AG04450 (cell line): Measurements from ENCODE around the gene CAMKMT. TPM values are rescaled to one million over a fixed set of nuclear protein-coding genes. Genes with fewer than 3 reads are reported as not detected.

Experiments
- CTCF ChIA-PET: fragments of 300-600, 350-600 bp; formaldehyde crosslinking; extraction: SDS; loops from one replicate; lab custom pipeline; 2022; ENCODE audit warnings: antibody characterized with exemption, inconsistent platforms; lab: Charles Lee
- POLR2A ChIA-PET: fragments of 350-600 bp; formaldehyde crosslinking; extraction: SDS; loops from one replicate; lab custom pipeline; 2021; ENCODE audit warnings: antibody characterized with exemption, inconsistent platforms; lab: Yijun Ruan, JAX
- DNase-seq: peaks from one replicate; pipeline ENCODE4 v3.0.0-alpha.2; 2011; ENCODE audit warnings: low read depth, low spot score
- H3K27ac ChIP-seq: one replicate; pipeline ENCODE4 v1.5.1; 2012; ENCODE audit warnings: low read depth, low read length, control low read depth
- H3K27me3 ChIP-seq: one replicate; pipeline ENCODE4 v1.6.0; 2012; ENCODE audit warnings: low read length; ENCODE audit not compliant: control insufficient read depth, insufficient read depth
- H3K4me3 ChIP-seq: 2 replicates; pipeline ENCODE4 v1.5.1; 2011; ENCODE audit warnings: mild to moderate bottlenecking, low read depth, low read length, control low read depth
- H3K9me3 ChIP-seq: 2 replicates; pipeline ENCODE4 v1.5.1; 2012; ENCODE audit warnings: low read length; ENCODE audit not compliant: control insufficient read depth, insufficient read depth
- polyA plus RNA-seq: library from polyadenylated mRNA; depleted of rRNA; stranded (reverse); fragments of >200 nt; gene quantifications from 2 replicates; pipeline ENCODE4 v1.2.3, GENCODE V29; 2011; rRNA removed
- TF ChIP-seq, protein P1 (sequence below): IDR thresholded peaks from 2 replicates; pipeline ENCODE4 v1.5.1; 2011; ENCODE audit warnings: low read depth, low read length, control low read depth, inconsistent platforms

The CAMKMT gene
- polyA plus RNA-seq, 1 experiment, result 10.2 TPM

DNA sequence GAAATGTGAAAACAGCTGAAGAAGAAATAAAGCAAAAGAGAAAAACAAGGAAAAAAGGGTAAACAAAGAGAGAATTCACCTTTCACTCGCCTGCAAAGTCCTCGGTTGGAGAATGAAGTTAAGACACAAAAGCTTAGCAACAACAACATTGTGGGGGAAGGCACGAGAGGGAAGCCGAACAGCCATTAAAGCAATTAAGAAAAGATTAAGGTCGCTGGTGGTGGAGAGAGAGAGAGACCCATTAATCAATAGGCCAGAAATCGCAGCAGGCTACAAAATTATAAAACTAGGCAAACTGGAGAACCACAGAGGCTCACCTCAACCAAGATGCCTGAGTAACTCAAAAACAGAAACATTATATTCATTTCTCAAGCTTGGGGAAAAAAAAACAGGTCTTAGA lies 459.8 kb downstream of the CAMKMT start:
- TF ChIP-seq, protein P1, sequence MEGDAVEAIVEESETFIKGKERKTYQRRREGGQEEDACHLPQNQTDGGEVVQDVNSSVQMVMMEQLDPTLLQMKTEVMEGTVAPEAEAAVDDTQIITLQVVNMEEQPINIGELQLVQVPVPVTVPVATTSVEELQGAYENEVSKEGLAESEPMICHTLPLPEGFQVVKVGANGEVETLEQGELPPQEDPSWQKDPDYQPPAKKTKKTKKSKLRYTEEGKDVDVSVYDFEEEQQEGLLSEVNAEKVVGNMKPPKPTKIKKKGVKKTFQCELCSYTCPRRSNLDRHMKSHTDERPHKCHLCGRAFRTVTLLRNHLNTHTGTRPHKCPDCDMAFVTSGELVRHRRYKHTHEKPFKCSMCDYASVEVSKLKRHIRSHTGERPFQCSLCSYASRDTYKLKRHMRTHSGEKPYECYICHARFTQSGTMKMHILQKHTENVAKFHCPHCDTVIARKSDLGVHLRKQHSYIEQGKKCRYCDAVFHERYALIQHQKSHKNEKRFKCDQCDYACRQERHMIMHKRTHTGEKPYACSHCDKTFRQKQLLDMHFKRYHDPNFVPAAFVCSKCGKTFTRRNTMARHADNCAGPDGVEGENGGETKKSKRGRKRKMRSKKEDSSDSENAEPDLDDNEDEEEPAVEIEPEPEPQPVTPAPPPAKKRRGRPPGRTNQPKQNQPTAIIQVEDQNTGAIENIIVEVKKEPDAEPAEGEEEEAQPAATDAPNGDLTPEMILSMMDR, result no peak
- Histone ChIP-seq H3K27ac (no peak overlapping the region), H3K4me3 (no peak overlapping the region), H3K27me3 (peaks cover 5% of the 10 kb centered on the region), H3K9me3 (no peaks in the 10 kb centered on the region)
- POLR2A ChIA-PET, result no interaction called here
- CTCF ChIA-PET, result no interaction called here
- DNase-seq, result no peak

DNA sequence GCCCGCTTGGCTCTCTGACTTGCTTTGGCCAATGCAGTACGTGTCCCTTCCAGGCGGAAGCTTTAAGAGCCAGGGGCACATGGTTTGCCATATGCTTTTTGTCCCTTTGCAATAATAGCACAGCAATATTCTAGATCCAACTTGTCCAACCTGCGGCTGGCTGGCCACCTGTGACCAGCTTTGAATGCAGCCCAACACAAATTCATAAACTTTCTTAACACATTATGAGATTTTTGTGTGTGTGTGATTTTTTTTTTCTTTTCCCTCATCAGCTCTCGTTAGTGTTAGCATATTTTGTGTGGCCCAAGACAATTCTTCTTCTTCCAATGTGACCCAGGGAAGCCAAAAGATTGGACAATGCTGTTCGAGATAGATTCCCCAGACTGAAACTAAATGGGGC lies 460.4 kb downstream of the CAMKMT start:
- Histone ChIP-seq H3K4me3 (no peak overlapping the region), H3K9me3 (no peaks in the 10 kb centered on the region), H3K27ac (no peak overlapping the region), H3K27me3 (peaks cover 5% of the 10 kb centered on the region)
- ChIA-PET POLR2A (no interaction called here), CTCF (no interaction called here)
- TF ChIP-seq, protein P1, result no peak
- DNase-seq, result no peak

Other genes with a start within 250 kb of the CAMKMT start
- 29.0 and 29.1 TPM in 2 replicates for gene PPM1B, start 193.1 kb upstream of the CAMKMT start, polyA plus RNA-seq
- gene SLC3A1, start 86.5 kb upstream of the CAMKMT start, polyA plus RNA-seq, result 0.07 and 0.09 TPM in 2 replicates
- 54.6 and 79.6 TPM in 2 replicates for gene PREPL, start 453 bp upstream of the CAMKMT start, polyA plus RNA-seq